MM.1S (cell line): ENCODE data around the gene RNU1-3.
"Not testable (repeated sequence)": the region's sequence is repeated elsewhere in the genome, so short reads cannot be mapped to it uniquely, and the experiment has no call there.

Experiments used
- EZH2phosphoT487 ChIP-seq: fragments of 300-600 bp; sonication (generic); IDR thresholded peaks from 2 replicates; pipeline ENCODE4 v1.6.1; 2018; ENCODE audit warnings: antibody characterized with exemption, low read length
- TF ChIP-seq, protein P1 (sequence below): fragments of 300-600 bp; sonication (generic); IDR thresholded peaks from 2 replicates; pipeline ENCODE4 v1.5.1; 2016; ENCODE audit warnings: antibody characterized with exemption, low read length, mixed read lengths

DNA sequence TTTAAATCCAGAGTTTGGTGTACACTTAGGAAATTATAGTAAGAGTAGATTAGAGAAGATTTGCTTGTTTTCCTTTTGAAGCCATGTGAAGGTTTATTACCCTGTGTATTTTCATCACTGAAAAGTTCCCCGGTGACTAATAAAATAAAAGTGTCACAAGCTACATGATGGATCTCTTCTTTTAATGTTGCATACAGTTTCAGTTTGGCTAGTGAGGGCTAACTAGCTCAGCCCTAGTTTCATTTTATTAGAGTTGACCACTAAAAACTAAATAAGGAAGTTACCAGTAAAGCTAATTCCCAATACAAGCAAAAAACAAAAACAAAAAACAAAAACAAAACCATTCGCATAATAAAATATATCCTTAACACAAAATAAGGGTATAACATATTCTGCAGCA is 17.4 kb upstream of the RNU1-3 start:
- TF ChIP-seq, protein P1, sequence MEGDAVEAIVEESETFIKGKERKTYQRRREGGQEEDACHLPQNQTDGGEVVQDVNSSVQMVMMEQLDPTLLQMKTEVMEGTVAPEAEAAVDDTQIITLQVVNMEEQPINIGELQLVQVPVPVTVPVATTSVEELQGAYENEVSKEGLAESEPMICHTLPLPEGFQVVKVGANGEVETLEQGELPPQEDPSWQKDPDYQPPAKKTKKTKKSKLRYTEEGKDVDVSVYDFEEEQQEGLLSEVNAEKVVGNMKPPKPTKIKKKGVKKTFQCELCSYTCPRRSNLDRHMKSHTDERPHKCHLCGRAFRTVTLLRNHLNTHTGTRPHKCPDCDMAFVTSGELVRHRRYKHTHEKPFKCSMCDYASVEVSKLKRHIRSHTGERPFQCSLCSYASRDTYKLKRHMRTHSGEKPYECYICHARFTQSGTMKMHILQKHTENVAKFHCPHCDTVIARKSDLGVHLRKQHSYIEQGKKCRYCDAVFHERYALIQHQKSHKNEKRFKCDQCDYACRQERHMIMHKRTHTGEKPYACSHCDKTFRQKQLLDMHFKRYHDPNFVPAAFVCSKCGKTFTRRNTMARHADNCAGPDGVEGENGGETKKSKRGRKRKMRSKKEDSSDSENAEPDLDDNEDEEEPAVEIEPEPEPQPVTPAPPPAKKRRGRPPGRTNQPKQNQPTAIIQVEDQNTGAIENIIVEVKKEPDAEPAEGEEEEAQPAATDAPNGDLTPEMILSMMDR: not testable (repeated sequence)
- TF ChIP-seq EZH2phosphoT487: not testable (repeated sequence)
